Measurements from ENCODE around the gene PLEKHF1. TPM values are rescaled to one million over a fixed set of nuclear protein-coding genes. Genes with fewer than 3 reads are reported as not detected.

The PLEKHF1 gene
- total RNA-seq, 1 donor from 2014 or later: 17.3 TPM

GRCh38 chr19:29724746-29725145 lies 59.5 kb downstream of the PLEKHF1 start:
- Histone ChIP-seq H3K9me3 (no peaks in the 10 kb centered on the region), H3K36me3 (no peaks in the 10 kb centered on the region), H3K4me3 (no peak overlapping the region), H3K27me3 (peaks cover 35% of the 10 kb centered on the region), H3K27ac (no peak overlapping the region), H3K4me1 (peaks cover 9% of the 10 kb centered on the region)
- no peak for TF ChIP-seq CTCF (IDR thresholded peaks at IDR 0.05)
- DNase-seq: no peak
- intact Hi-C loops (cut with DNase I): no loop called here
- ATAC-seq: no peak

Other genes starting within 250 kb of the PLEKHF1 start
- not detected for gene VSTM2B, start 139.5 kb upstream of the PLEKHF1 start, total RNA-seq
- gene POP4, start 59.2 kb upstream of the PLEKHF1 start, total RNA-seq: 58.8 TPM
- 22.1 TPM for gene C19orf12, start 49.8 kb downstream of the PLEKHF1 start, total RNA-seq
- 0.55 TPM for gene CCNE1, start 146.5 kb downstream of the PLEKHF1 start, total RNA-seq

All from upper lobe of right lung (tissue), 1 donor.